OCI-LY7 (cell line): Measurements from ENCODE around the gene RSL1D1. TPM values are rescaled to one million over a fixed set of nuclear protein-coding genes. Genes with fewer than 3 reads are reported as not detected.
"Not testable (repeated sequence)": the region's sequence is repeated elsewhere in the genome, so short reads cannot be mapped to it uniquely, and the experiment has no call there.

Experiments used
- BruUV-seq: library from RNA; stranded (reverse); fragments of 400-500 nt; replicated peaks from 2 replicates; lab custom pipeline; 2021; lab: Mats Ljungman, UMichigan
- CTCF ChIA-PET: fragments of 300-600 bp; sonication (Branson Sonifier 250); formaldehyde crosslinking; loops from one replicate; lab custom pipeline; 2022; ENCODE audit warnings: antibody characterized with exemption; ENCODE audit not compliant: unreplicated experiment; lab: Charles Lee
- POLR2A ChIA-PET: fragments of 300-600 bp; sonication (Branson Sonifier 250); formaldehyde crosslinking; loops from one replicate; lab custom pipeline; 2022; ENCODE audit warnings: antibody characterized with exemption; lab: Charles Lee
- DNase-seq: peaks from one replicate; pipeline ENCODE4 v3.0.0-alpha.2; 2015; ENCODE audit warnings: low spot score
- H2AFZ ChIP-seq: fragments of 200-600 bp; sonication (generic), shearing (Covaris generic); 2 replicates; pipeline ENCODE4 v1.6.1; 2014; ENCODE audit warnings: mild to moderate bottlenecking, antibody characterized with exemption, low read length, moderate library complexity
- H3K27ac ChIP-seq: fragments of 200-600 bp; sonication (generic); 2 replicates; pipeline ENCODE4 v1.5.1; 2014; ENCODE audit warnings: mixed run types, low read depth, mild to moderate bottlenecking, moderate library complexity, low read length, inconsistent platforms; ENCODE audit not compliant: poor library complexity, severe bottlenecking
- H3K36me3 ChIP-seq: fragments of 200-600 bp; sonication (generic); 2 replicates; pipeline ENCODE4 v1.6.1; 2014; ENCODE audit warnings: mild to moderate bottlenecking, antibody characterized with exemption, low read length, moderate library complexity, mixed read lengths; ENCODE audit not compliant: insufficient read depth
- H3K4me1 ChIP-seq: fragments of 200-600 bp; sonication (generic); 2 replicates; pipeline ENCODE4 v1.5.1; 2014; ENCODE audit warnings: mild to moderate bottlenecking, low read length; ENCODE audit not compliant: insufficient read depth, poor library complexity, severe bottlenecking
- H3K4me2 ChIP-seq: fragments of 200-600 bp; sonication (generic); 2 replicates; pipeline ENCODE4 v1.6.1; 2014; ENCODE audit warnings: mild to moderate bottlenecking, low read length
- H3K4me3 ChIP-seq: fragments of 200-600 bp; sonication (generic); 2 replicates; pipeline ENCODE4 v1.5.1; 2014; ENCODE audit warnings: mild to moderate bottlenecking, low read depth, low read length; ENCODE audit not compliant: poor library complexity, severe bottlenecking
- H3K79me2 ChIP-seq: fragments of 200-600 bp; sonication (generic); 2 replicates; pipeline ENCODE4 v1.6.1; 2016; ENCODE audit warnings: low read depth, mild to moderate bottlenecking, low read length, moderate library complexity, mixed read lengths; ENCODE audit not compliant: insufficient read depth
- H3K9me2 ChIP-seq: fragments of 200-600 bp; sonication (generic); 2 replicates; pipeline ENCODE4 v1.6.1; 2016; ENCODE audit warnings: mild to moderate bottlenecking, low read length, mixed read lengths; ENCODE audit not compliant: insufficient read depth
- H3K9me3 ChIP-seq: fragments of 200-600 bp; sonication (generic); 2 replicates; pipeline ENCODE4 v1.6.1; 2014; ENCODE audit warnings: mild to moderate bottlenecking, mixed run types, low read length, mixed read lengths
- H4K20me1 ChIP-seq: fragments of 200-600 bp; sonication (generic); 2 replicates; pipeline ENCODE4 v1.6.1; 2014; ENCODE audit warnings: mild to moderate bottlenecking, antibody characterized with exemption, low read length, moderate library complexity, mixed read lengths; ENCODE audit not compliant: insufficient read depth
- EZH2phosphoT487 ChIP-seq: fragments of 200-600 bp; sonication (generic); IDR thresholded peaks from 2 replicates; pipeline ENCODE4 v1.6.1; 2018; ENCODE audit warnings: low read depth, borderline replicate concordance, mild to moderate bottlenecking, mixed run types, antibody characterized with exemption, low read length, moderate library complexity, mixed read lengths
- intact Hi-C: fragments of 100-400 bp; cut with micrococcal nuclease; formaldehyde crosslinking; loops from one replicate; pipeline ENCODE4 v1.10.0; 2022; ENCODE audit not compliant: unreplicated experiment
- total RNA-seq, 2 experiments: library from RNA; depleted of rRNA in 1 of 2; stranded (reverse); fragments of >200 nt in 1 of 2; shearing (Covaris generic) in 1 of 2; gene quantifications; 2 replicates each; pipeline ENCODE4 v1.2.3, GENCODE V29; 2014 to 2022
- TF ChIP-seq, protein P1 (sequence below): fragments of 200-600 bp; sonication (generic); conservative IDR thresholded peaks from 2 replicates; pipeline ENCODE4 v1.5.1; 2014; ENCODE audit warnings: mild to moderate bottlenecking, antibody characterized with exemption, low read length, moderate library complexity, mixed read lengths

RSL1D1 gene
- total RNA-seq, 2 experiments from 2014 or later, result 104 to 252 TPM

DNA sequence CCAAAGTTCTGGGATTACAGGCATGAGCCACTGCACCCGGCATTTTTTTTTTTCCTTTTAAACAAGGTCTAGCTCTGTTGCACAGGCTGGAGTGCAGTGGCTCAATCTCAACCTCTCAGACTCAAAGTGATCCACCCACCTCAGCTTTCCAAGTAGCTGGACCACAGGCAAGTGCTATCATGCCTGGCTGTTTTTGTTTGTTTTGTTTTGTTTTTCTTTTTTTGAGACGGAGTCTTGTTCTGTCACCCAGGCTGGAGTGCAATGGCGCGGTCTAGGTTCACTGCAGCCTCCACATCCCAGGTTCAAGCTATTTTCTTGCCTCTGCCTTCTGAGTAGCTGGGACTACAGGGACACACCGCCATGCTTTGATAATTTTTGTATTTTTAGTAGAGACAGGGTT, 35.2 kb downstream of the RSL1D1 start:
- Histone ChIP-seq H4K20me1 (no peaks in the 10 kb centered on the region), H3K79me2 (no peaks in the 10 kb centered on the region), H3K27ac (no peak overlapping the region), H3K9me3 (no peaks in the 10 kb centered on the region), H2AFZ (no peak overlapping the region), H3K4me3 (no peak overlapping the region), H3K4me1 (peaks cover 11% of the 10 kb centered on the region), H3K9me2 (no peaks in the 10 kb centered on the region), H3K36me3 (no peaks in the 10 kb centered on the region), H3K4me2 (no peak overlapping the region)
- intact Hi-C loops, result no loop called here
- TF ChIP-seq, protein P1, sequence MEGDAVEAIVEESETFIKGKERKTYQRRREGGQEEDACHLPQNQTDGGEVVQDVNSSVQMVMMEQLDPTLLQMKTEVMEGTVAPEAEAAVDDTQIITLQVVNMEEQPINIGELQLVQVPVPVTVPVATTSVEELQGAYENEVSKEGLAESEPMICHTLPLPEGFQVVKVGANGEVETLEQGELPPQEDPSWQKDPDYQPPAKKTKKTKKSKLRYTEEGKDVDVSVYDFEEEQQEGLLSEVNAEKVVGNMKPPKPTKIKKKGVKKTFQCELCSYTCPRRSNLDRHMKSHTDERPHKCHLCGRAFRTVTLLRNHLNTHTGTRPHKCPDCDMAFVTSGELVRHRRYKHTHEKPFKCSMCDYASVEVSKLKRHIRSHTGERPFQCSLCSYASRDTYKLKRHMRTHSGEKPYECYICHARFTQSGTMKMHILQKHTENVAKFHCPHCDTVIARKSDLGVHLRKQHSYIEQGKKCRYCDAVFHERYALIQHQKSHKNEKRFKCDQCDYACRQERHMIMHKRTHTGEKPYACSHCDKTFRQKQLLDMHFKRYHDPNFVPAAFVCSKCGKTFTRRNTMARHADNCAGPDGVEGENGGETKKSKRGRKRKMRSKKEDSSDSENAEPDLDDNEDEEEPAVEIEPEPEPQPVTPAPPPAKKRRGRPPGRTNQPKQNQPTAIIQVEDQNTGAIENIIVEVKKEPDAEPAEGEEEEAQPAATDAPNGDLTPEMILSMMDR, result no peak
- no peak for TF ChIP-seq EZH2phosphoT487
- ChIA-PET CTCF (interaction anchor here (0.6 kb wide), 1 partner anchor 173 kb away, joined by 4 read pairs; no protein-coding TSS in a partner anchor), POLR2A (interaction anchor here (0.6 to 0.7 kb wide), 3 partner anchors 35 to 81 kb away, joined by 3 read pairs; no protein-coding TSS in a partner anchor)
- DNase-seq, result no peak
- BruUV-seq, result no TSS peak

DNA sequence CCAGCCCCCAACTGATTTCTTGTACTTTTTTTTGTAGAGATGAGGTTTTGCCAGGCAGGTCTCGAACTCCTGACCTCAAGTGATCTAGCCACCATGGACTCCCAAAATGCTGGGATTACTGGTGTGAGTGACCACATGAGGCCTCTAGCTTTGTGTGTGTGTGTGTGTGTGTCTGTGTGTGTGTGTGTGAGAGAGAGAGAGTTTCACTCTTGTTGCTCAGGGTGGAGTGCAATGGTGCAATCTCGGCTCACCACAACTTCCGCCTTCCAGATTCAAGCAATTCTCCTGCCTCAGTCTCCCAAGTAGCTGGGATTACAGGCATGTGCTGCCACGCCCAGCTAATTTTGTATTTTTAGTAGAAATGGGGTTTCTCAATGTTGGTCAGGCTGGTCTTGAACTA, 36.5 kb downstream of the RSL1D1 start:
- BruUV-seq, POLR2A ChIA-PET: not testable (repeated sequence)
- intact Hi-C loops, result loop anchor here (5.0 kb wide), 2 partner anchors 72 to 127 kb away; partner anchors contain the start of gene TXNDC11

DNA sequence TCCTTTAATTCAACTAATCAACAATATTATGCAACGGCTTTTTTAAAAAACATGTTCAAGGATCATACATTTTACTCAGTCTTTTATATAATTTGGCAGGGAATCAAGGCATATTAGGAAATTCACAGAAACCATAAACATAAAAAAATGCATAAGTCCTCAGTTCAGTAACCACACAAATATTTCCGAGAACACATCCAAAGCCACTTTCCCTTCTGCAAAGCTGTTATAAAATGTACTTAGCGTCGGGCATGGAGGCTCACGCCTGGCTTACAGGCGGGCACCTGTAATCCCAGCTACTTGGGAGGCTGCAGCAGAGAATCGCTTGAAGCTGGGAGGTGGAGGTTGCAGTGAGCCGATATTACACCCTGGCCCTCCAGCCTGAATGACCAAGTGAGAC, 44.6 kb downstream of the RSL1D1 start:
- Histone ChIP-seq H3K79me2 (no peaks in the 10 kb centered on the region), H3K4me3 (no peak overlapping the region), H4K20me1 (no peaks in the 10 kb centered on the region), H3K27ac (no peak overlapping the region), H3K9me3 (no peaks in the 10 kb centered on the region), H3K4me1 (peaks cover 8% of the 10 kb centered on the region), H3K4me2 (no peak overlapping the region), H3K36me3 (no peaks in the 10 kb centered on the region), H2AFZ (no peak overlapping the region), H3K9me2 (no peaks in the 10 kb centered on the region)
- no TSS peak for BruUV-seq
- ChIA-PET CTCF (no interaction called here), POLR2A (interaction anchor here (0.6 to 1.1 kb wide), 2 partner anchors 9 to 156 kb away, joined by 3 to 4 read pairs; partner anchors contain the start of gene ZC3H7A)
- no peak for DNase-seq
- intact Hi-C loops, result no loop called here
- TF ChIP-seq EZH2phosphoT487, result no peak
- TF ChIP-seq, protein P1, result no peak

More for the DNA sequence above, 36.5 kb downstream of the RSL1D1 start:
- CTCF ChIA-PET, H4K20me1 ChIP-seq, H3K36me3 ChIP-seq, H3K79me2 ChIP-seq, H3K9me3 ChIP-seq, H3K9me2 ChIP-seq, DNase-seq, H3K4me3 ChIP-seq, H2AFZ ChIP-seq, H3K4me2 ChIP-seq, H3K27ac ChIP-seq: not testable (repeated sequence)
- peaks cover 14% of the 10 kb centered on the region for H3K4me1 ChIP-seq
